Omental fat pad (tissue), 4 donors: Measurements from ENCODE around the gene HIPK4. TPM values are rescaled to one million over a fixed set of nuclear protein-coding genes. Genes with fewer than 3 reads are reported as not detected.

Experiments used
- ATAC-seq: fragments of 150-250 bp; one replicate; pipeline ENCODE4 v1.9.1; 2016; ENCODE audit warnings: mild to moderate bottlenecking, moderate library complexity; ENCODE audit not compliant: low FRiP score
- DNase-seq: peaks from one replicate; pipeline ENCODE4 v3.0.0-alpha.2; 2019; ENCODE audit warnings: low spot score
- total RNA-seq, 4 donors: library from RNA; depleted of rRNA; stranded (reverse); fragments of >200 nt; gene quantifications; one replicate each; pipeline ENCODE4 v1.1.0, GENCODE V29; 2016
- TF ChIP-seq, protein P1 (sequence below), 3 donors: fragments of 450-650 bp; IDR thresholded peaks; one replicate each; pipeline ENCODE4 v1.5.1; 2016 to 2017; ENCODE audit warnings: antibody characterized with exemption in 3 of 3, mild to moderate bottlenecking in 3 of 3, moderate library complexity in 2 of 3

The HIPK4 gene
- total RNA-seq, 4 donors from 2014 or later, result 0.24 to 2.2 TPM; not detected in 2

DNA sequence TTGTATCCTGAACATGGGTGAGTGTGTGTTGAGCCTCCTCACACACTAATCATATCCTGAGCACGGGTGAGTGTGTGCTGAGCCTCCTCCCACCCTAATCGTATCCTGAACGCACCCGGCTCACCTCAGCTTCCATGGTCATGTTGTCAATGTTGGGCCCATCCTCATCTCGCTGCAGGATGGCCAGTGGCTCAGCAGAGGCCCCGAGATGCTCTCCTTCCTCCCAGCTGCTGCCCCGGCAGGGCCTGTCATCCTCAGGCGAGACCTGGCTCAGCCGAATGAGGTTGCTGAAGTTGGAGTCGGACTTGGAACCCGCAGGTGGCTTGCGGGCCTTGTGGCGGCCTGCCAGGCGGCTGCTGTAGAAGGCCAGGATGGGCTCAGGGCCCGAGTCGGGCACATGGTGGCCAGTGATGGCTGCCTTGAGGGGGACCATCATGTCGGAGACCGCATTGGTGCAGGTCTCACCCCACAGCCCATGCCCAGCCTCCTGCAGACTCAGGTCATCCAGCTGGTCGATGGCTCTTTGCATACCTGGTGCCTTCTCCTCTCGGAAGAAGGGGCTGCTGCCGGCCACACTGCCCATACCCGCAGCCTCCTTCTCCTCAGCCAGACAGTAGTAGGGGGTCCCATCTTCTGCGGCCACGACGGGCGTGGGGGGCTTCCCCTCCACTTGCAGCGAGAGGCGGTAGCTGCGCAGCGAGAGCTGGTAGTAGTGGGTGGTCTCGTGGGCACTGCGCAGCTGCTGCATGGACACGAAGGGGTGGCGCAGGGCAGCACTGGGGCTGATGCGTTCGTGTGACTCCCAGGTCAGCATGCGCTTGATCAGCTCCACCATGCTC is 9.6 kb downstream of the HIPK4 start:
- no peak for ATAC-seq
- DNase-seq, result no peak
- TF ChIP-seq, protein P1, sequence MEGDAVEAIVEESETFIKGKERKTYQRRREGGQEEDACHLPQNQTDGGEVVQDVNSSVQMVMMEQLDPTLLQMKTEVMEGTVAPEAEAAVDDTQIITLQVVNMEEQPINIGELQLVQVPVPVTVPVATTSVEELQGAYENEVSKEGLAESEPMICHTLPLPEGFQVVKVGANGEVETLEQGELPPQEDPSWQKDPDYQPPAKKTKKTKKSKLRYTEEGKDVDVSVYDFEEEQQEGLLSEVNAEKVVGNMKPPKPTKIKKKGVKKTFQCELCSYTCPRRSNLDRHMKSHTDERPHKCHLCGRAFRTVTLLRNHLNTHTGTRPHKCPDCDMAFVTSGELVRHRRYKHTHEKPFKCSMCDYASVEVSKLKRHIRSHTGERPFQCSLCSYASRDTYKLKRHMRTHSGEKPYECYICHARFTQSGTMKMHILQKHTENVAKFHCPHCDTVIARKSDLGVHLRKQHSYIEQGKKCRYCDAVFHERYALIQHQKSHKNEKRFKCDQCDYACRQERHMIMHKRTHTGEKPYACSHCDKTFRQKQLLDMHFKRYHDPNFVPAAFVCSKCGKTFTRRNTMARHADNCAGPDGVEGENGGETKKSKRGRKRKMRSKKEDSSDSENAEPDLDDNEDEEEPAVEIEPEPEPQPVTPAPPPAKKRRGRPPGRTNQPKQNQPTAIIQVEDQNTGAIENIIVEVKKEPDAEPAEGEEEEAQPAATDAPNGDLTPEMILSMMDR (IDR thresholded peaks at IDR 0.05), result no peak

DNA sequence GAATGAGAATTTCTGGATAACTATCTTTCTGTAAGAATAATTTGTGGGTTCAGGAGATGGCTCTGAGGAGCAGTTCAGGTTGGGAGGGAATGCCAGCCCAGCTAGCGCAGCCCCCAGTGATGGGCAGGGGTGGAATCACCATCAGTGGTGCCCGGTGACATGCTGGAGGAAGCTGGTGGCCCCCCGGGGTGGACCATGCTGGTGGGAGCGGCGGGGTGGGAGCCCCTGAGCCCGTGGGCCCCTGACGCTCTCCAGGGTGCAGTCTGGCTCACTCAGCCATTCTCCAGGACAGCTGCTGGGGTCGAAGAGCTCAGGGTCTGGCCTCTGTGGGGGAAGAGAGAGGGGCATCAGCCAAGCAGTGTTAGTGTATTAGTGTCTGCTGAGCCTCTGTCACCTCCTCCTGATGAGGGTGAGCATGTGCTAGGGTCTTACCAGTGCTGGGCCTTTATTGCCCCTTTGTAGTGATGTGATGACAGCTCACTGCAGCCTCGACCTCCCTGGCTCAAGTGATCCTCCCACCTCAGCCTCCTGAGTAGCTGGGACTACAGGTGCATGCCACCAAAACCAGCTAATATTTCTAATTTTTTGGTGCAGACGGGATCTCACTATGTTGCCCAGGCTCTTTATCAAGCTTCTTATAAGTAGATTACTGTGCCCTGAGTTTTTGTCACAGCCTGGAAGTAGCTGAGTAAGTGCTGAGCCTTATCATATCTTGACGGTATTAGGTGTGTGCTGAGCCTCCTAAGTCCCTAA is 10.4 kb downstream of the HIPK4 start:
- TF ChIP-seq, protein P1 (IDR thresholded peaks at IDR 0.05), result no peak
- ATAC-seq (no peak), DNase-seq (no peak)

DNA sequence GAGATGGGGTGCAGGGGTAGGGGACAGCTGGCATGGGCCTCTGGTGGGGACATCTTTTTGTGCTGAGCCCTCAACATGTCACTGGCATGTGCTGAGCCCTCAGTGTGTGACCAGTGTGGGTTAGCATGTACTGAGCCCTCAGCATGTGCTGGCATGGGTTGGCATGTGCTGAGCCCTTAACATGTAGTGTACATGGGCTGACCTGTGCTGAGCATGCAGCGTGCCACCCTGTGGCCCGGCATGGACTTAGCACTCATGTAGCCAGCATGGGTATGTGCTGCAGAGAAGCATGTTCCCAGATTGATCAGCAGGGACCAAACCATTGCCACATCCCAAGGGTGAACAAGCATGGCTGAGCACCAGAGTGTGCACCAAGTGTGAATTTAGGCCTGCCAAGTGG is 11.5 kb downstream of the HIPK4 start:
- TF ChIP-seq, protein P1 (IDR thresholded peaks at IDR 0.05), result no peak
- ATAC-seq, result no peak
- no peak for DNase-seq

GRCh38 chr19:40377876-40378385 is 12.1 kb downstream of the HIPK4 start:
- ATAC-seq (no peak), DNase-seq (no peak)
- TF ChIP-seq, protein P1 (IDR thresholded peaks at IDR 0.05), result no peak

- no peak for ATAC-seq
- no peak for DNase-seq
These were observed 13.6 kb downstream of the HIPK4 start for GRCh38 chr19:40376286-40376862.

GRCh38 chr19:40374084-40374483 is 15.9 kb downstream of the HIPK4 start:
- ATAC-seq (no peak), DNase-seq (no peak)
- TF ChIP-seq, protein P1 (IDR thresholded peaks at IDR 0.05), result no peak

More at GRCh38 chr19:40376286-40376862, 13.6 kb downstream of the HIPK4 start:
- TF ChIP-seq, protein P1 (IDR thresholded peaks at IDR 0.05), result no peak
